IPS-11a (cell line): Measurements from ENCODE around the gene UGT2B17.
"Not testable (repeated sequence)": the region's sequence is repeated elsewhere in the genome, so short reads cannot be mapped to it uniquely, and the experiment has no call there.

Source experiments
- H3K4me3 ChIP-seq: one replicate; pipeline ENCODE4 v1.5.1; 2013; ENCODE audit warnings: low read depth, low read length, control low read depth

Gene UGT2B17

GRCh38 chr4:68576272-68577125, at the start of gene UGT2B17:
Gene UGT2B17 (minus strand): TSS chr4:68576322. CDS start chr4:68568484, 7,838 bp downstream.
- H3K4me3 ChIP-seq: no peak within 1 kb of the TSS

DNA sequence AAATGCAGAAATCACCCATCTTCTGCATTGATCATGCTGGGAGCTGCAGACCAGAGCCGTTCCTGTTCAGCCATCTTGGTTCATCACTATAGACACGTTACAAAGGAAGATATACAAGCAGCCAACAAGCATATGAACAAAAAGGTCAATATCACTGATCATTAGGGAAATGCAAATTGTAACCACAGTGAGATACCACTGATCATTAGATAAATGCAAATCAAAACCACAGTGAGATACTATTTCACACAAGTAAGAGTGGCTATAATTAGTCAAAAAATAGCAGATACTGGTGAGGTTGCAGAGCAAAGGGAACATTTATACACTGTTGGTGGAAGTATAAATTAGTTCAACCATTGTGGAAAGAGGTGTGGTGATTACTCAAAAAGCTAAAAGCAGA, 46.6 kb upstream of the UGT2B17 start:
- not testable (repeated sequence) for H3K4me3 ChIP-seq

DNA sequence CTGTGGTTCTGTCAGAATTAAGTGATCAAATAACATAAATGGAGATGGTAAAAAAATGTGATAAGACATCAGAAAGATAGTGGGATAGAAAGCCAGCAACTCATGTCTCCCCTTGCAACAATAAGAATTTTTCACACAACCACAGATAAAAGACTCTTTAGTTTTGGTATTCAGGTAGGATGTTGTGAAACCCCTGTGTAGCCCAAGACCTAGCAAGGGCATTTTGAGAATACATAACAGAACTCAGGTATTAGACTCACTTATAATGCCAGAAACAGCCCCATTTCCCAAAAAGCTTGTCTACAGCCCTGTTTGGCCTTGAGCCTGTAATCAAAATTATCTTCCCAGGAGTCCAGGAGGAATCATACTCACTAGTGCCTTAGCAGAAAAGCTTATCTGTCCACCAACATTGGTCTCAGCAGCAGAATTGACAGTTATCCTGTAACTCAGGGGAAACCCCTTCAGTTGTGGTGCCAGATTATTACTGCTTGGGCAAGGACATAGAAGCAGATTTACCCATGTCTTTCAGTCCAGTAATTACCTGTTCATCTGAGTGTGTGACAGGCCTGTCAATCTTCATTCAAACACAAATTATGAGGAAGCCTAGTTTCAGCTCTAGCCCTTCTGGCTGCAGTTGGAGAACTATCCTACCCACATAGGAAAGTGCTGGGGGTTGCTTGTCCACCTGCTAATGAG, 41.0 kb upstream of the UGT2B17 start:
- no peak overlapping the region for H3K4me3 ChIP-seq

DNA sequence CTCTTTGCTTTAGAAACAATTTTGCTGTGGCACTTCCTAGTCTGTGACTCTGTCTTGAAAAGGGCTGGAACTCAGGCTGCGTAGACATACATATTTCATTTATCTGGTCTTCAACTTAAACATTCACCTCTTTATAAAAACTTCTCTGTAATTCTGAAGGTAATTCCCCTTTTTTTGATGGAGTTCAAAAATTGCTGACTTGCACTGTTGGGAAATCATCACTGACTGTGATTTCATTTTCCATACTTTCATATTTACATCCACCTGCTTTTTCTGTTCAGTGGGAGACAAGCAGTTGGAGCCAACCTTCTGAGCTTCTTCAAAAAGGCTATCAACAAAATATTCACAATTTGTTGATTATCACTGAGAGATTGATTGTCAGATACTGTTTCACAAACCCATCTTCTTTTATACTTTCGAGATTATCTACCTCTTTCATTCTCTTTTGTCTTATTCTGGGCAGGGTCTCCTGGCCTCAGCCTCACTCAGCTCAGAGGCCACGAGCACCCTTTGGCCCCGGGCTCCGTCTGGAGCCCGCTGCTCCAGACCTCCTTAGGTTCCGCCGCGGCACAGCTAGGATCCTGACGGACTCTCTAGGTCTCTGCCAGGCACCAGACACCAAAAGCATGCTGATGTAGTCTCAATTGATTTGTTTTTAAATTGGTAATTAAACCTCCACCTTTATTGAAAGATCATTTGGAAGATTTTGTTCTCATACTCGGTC, 39.7 kb upstream of the UGT2B17 start:
- no peak overlapping the region for H3K4me3 ChIP-seq

GRCh38 chr4:68613752-68614151, 37.6 kb upstream of the UGT2B17 start:
- H3K4me3 ChIP-seq: no peak overlapping the region

- no peak overlapping the region for H3K4me3 ChIP-seq
These were observed 30.1 kb upstream of the UGT2B17 start for GRCh38 chr4:68606240-68606639.

DNA sequence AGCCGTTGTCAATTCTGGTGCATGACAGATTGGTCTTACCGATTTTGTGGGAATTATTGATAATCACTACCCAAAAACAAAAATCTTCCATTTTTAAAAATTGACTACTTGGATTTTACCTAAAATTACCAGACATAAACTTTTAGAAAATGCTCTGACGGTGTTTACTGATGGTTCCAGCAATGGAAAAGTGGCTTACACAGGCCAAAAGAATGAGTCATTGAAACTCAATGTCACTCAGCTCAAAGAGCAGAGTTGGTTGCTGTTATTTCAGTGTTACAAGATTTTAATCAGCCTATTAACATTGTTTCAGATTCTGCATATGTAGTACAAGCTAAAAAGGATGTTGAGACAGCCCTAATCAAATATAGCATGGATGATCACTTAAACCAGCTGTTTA, 23.0 kb upstream of the UGT2B17 start:
- H3K4me3 ChIP-seq: no peak overlapping the region

DNA sequence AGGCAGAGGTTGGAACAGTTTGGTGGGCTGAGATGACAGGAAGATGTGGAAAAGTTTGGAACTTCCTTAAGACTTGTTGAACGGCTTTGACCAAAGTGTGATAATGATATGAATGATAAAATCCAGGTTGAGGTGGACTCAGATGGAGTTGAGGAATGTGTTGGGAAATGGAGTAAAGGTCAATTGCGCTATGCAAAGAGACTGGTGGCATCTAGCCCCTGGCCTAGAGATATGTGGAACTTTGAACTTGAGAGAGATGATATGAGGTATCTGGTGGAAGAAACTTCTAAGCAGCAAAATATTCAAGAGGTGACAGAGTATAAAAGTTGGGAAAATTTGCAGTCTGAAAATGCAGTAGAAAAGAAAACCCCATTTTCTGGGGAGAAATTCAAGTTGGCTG, 21.4 kb upstream of the UGT2B17 start:
- H3K4me3 ChIP-seq: no peak overlapping the region

GRCh38 chr4:68594678-68595077, 18.6 kb upstream of the UGT2B17 start:
- H3K4me3 ChIP-seq: no peak overlapping the region

DNA sequence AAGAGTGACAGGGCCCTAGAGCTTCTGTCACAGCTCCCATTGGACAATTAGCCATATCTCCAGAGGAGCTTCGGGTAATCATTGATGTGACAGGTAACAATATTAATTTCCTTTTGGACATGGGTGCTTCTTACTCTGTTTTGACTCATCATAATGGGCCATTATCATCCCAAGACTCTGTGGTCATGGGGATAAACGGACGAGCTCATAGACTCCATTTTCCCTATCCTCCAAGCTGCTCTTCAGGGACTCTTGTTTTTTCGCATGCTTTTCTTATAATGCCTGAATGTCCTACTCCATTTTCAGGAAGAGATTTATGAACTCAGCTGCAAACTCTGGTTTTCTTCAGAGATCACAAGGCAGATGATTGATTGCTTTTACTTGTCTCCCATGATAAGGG, 17.0 kb upstream of the UGT2B17 start:
- H3K4me3 ChIP-seq: no peak overlapping the region

DNA sequence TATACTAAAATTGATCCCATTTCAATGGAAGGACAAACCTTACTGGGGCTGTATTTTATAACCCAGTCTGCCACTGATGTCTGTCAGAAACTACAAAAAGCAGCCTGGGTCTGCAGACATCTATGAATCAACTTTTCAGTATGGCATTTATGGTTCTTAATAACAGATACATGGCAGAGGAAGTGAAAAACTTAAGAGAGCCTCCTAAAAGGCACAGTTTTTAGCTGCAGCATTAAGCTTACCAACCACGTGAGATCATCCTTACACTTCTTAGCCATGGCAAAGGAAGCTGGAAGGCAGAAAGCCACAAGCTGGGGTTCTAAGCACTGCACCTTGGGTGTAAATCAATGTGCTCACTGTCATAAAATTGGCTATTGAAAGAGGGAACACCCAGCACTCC, 16.6 kb upstream of the UGT2B17 start:
- no peak overlapping the region for H3K4me3 ChIP-seq

DNA sequence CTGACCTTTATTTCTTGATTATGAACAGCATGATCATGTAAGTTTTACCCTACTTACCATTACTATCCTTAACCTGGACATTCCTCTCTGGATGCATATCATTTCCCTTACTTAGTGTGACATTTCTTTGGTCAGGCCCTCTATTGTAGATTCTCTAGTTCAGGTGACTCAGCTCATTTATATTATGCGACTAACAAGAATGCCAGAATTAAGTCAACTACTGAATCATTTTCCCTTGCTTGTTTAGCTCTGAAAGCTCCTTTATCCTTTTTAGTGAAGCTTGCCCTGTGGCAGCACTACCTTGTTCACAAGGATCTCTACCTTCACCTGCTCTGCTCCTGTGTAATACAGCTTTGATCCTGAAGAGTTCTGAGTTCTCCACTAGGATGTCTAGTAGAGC, 15.1 kb upstream of the UGT2B17 start:
- no peak overlapping the region for H3K4me3 ChIP-seq

DNA sequence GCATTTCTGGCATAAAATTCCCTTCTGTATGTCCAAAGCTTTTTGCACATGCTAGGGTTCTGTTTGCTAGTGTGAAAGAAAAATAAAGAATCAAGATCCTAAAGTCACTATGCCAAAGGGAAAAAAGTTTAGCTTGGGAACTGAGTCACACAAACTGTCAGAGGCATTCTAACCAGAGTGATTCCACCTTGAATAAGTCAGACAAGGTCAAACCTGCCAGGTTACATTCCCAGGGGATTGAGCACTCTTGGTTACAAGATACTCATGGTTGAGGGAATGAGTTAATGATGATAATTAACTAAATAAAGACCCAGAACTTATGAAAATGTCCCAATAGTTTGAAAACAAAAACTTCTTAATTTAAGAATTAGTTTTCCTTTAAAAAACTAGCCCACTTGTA, 13.7 kb upstream of the UGT2B17 start:
- no peak overlapping the region for H3K4me3 ChIP-seq

DNA sequence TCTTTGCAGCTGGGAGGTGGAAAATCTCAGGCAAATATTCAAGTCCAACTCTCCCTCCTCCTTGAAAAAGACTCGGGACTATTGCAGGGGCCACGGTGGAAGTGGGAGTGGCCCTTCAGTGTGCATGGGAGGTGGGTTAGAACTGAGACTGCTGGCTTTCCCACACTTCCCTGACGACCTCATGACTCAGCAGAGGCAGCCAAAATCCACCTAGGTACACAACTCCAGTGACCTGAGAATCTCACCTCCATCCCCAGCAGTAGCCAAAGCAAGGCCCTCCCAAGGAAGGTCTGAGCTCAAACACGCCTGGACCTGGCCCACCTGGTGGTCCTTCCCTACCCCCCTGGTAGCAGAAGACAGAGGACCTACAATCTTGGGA, 6.2 kb upstream of the UGT2B17 start:
- H3K4me3 ChIP-seq: no peak overlapping the region

DNA sequence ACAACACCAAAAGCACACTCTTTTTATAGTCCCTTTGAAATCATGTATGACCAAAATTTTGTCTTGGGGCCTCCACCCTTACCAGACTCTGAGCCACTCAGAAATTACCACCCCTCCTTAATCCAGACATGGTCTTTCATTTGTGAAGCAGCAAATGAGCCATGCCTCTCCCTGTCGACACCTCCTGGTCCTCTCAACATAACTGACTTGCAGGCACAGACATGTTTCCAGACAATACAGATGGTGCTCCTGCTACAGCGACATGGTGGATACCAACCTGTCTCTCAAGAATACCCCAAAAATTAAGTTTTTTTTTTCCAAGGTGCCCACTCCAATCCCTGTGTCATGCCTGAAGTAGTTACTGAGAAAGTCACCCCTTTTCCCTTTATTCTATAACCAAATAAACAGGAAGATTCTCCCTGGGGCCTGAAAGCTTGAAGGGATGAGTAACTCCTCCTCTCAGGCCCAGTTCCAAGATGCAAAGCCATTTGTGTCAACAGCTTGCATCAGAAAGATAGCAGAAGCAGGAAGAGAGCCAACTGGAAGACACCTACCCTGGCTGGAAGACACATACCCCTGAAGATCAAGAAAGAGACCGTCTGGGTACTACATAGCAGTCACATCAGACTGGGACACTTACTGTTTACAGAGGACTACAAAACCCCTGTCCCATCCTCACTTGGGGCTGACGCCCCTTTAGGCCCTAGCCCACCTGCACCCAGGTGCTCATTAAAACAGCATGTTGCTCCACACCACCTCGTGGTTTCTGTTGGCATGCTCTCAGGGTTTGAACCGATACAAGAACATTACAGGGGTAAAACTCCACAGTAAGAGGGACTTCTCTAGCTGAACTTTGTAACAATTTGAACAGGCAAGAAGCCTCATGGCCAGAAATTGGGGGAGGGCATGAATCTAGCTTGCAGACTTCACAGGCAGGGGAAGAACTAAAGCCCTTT, 5.5 kb upstream of the UGT2B17 start:
- no peak overlapping the region for H3K4me3 ChIP-seq

- no peak overlapping the region for H3K4me3 ChIP-seq
These were observed 1.5 kb upstream of the UGT2B17 start for GRCh38 chr4:68577590-68577989.

DNA sequence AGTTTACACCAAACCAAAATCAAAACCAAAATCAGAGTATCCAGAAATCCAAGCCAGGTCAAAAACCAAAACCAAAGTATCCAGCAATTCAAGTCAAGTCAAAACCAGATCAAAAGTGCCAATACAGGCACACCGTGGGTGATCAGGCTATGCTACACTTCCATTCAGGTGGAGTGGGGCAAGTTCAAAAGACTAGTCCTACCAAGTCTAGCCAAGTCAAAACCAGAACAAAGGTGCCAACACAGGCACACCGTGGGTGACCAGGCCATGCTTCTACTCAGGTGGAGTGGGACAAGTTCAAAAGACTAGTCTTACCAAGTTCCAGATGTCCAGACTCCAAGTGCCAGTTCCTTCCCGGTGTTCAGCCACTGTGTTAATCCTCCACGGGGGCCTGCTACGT, 486 bp downstream of the UGT2B17 start:
- H3K4me3 ChIP-seq: not testable (repeated sequence)

DNA sequence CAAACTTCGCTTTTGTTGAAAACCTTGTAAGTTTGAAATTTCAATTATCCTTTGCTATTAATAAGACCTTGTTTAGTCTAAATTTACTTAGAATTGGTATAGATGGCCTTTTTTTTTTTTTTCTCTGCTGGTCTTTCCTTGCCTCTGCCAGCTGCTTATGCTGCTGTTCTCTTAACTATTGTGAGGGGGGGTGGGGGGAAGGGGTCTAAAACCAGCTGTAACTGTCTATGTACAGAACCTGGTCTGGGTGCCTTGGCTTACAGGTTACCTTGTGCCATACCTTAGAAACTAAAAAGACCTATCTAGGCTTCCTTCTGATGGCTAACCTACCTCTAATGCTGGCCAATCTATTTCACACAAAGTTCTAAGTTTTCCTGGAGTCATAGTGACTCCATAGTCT, 1.0 kb downstream of the UGT2B17 start:
- no peak overlapping the region for H3K4me3 ChIP-seq

GRCh38 chr4:68572653-68573170, 3.4 kb downstream of the UGT2B17 start:
- H3K4me3 ChIP-seq: no peak overlapping the region

GRCh38 chr4:68570122-68570507, 6.0 kb downstream of the UGT2B17 start:
- H3K4me3 ChIP-seq: no peak overlapping the region
